Cardiac septum (tissue), 1 donor: ENCODE results near the gene MX1. TPM values are rescaled to one million over a fixed set of nuclear protein-coding genes. Genes with fewer than 3 reads are reported as not detected.

Experiments used
- DNase-seq: peaks from one replicate; pipeline ENCODE4 v3.0.0-alpha.2; 2020; ENCODE audit warnings: low spot score
- intact Hi-C: fragments of 100-400 bp; cut with DNase I; formaldehyde crosslinking; loops from one replicate; pipeline ENCODE4 v1.14.0; 2022
- total RNA-seq: library from RNA; stranded (reverse); fragmentation: NEBNext Ultra II Directional; extraction: Animal tissue kit (Norgen Biotek cat#: 25700); gene quantifications from one replicate; pipeline ENCODE4 v1.2.1, GENCODE V29; 2021
- donor health status: DM: no; HTN: no; CAD: no.

The MX1 gene
- total RNA-seq, 1 donor from 2014 or later: 11.0 TPM

GRCh38 chr21:41480086-41480690 lies 54.1 kb downstream of the MX1 start:
- no peak for DNase-seq
- intact Hi-C loops: no loop called here

- intact Hi-C loops: no loop called here
- no peak for DNase-seq
Measured at GRCh38 chr21:41481191-41481590, 55.2 kb downstream of the MX1 start.

GRCh38 chr21:41482301-41482700 lies 56.3 kb downstream of the MX1 start:
- DNase-seq: no peak
- intact Hi-C loops: no loop called here

- DNase-seq: no peak
- intact Hi-C loops: no loop called here
Measured at GRCh38 chr21:41482980-41483379, 56.9 kb downstream of the MX1 start.

- intact Hi-C loops: no loop called here
Measured at GRCh38 chr21:41483415-41483814, 57.4 kb downstream of the MX1 start.

DNA sequence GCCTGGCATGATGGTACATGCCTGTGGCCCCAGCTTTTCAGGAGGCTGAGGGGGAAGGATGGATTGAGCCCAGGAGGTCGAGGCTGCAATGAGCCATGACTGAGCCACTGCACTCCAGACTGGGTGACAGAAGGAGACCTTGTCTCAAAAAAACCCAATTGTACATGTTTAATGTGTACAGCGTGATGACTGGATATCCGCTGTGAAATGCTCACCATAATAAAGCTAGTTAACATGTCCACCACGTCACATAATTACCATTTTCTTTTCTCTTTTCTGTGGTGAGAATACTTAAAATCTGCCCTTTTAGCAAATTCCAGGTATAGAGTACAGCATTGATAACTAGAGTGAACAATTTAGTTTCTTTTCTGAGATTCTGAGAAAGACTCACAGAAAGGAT lies 57.9 kb downstream of the MX1 start:
- intact Hi-C loops: no loop called here
- no peak for DNase-seq

More at GRCh38 chr21:41483415-41483814, 57.4 kb downstream of the MX1 start:
- no peak for DNase-seq

DNA sequence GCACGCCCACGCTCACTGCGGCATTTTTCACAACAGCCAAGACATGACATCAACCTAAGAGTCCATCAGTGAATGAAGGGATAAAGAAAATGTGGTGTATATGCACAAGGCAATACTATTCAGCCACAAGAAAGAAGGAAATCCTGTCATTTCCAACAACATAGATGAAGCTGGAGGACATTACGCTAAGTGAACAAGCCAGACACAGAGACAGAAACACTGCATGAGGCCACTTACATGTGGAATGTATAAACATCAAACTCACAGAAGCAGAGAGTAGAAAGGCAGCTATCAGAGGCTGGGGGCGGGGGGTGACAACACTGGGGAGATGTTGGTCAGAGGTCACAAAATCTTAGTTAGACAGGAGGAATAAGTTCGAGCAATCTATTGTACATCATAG lies 61.0 kb downstream of the MX1 start:
- DNase-seq: no peak
- intact Hi-C loops: no loop called here

GRCh38 chr21:41488080-41488479 lies 62.0 kb downstream of the MX1 start:
- intact Hi-C loops: no loop called here
- DNase-seq: no peak

GRCh38 chr21:41489329-41489728 lies 63.3 kb downstream of the MX1 start:
- intact Hi-C loops: no loop called here

DNA sequence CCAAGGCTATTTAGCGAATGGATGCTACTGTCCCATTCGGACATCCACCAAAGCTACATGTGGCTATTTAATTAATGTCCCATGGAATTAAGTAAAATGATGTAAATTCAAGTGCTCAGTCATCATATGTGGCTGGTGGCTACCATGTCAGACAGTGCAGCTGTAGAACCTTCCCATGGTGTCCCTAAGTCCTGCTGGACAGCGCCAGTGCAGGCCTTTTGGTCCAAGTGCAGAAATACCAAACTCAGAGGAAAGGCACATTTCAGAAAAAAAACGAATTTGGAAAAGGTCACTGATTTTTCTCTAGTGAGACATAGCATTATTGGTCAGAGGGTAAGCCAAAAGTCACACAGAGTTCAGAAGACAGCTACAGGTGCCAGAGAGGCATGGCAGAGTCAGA lies 64.3 kb downstream of the MX1 start:
- intact Hi-C loops: no loop called here

More at GRCh38 chr21:41489329-41489728, 63.3 kb downstream of the MX1 start:
- no peak for DNase-seq

GRCh38 chr21:41491412-41491811 lies 65.4 kb downstream of the MX1 start:
- no peak for DNase-seq

More for the DNA sequence above, 64.3 kb downstream of the MX1 start:
- no peak for DNase-seq

DNA sequence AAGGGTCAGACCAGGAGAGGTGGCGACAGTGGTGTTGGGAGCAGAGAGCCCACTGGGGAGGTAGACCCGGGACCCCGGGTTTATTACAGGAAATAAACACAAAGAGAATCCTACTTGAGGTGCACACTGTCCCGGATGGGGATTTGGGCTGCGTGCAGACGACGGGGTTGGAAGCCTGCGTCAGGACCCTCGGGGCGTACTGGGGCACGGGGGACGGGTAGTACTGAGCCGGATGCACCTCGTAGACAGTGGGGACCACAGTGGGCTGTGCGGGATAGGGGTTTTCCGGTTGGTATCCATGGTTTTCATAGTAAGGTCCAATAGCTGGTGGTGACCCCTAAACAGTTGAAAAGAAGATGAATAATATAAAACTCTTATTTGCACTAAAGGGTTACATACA lies 68.2 kb downstream of the MX1 start:
- intact Hi-C loops: no loop called here
- no peak for DNase-seq

More at GRCh38 chr21:41491412-41491811, 65.4 kb downstream of the MX1 start:
- intact Hi-C loops: no loop called here

GRCh38 chr21:41497008-41497407 lies 71.0 kb downstream of the MX1 start:
- intact Hi-C loops: no loop called here

GRCh38 chr21:41497788-41498187 lies 71.7 kb downstream of the MX1 start:
- DNase-seq: no peak
- intact Hi-C loops: no loop called here

More at GRCh38 chr21:41497008-41497407, 71.0 kb downstream of the MX1 start:
- no peak for DNase-seq

DNA sequence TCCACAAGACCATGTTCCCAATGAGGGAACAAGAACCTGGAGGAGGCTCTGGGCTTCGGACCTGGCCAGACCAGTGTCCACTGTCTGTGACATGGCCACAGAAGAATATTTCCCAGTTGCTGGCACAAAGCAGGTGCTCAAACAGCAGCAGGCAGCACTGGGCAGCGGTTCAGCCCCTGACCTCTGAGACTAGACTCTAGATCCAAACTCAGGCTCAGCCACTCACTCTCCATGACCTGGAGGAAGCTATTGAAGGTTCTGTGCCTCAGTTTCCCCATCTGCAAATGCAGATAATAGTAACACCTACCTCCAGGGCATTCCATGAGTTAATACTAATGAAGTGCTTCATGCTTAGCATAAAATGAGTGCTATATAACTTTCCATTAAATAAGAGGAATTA lies 73.9 kb downstream of the MX1 start:
- intact Hi-C loops: no loop called here
- no peak for DNase-seq

DNA sequence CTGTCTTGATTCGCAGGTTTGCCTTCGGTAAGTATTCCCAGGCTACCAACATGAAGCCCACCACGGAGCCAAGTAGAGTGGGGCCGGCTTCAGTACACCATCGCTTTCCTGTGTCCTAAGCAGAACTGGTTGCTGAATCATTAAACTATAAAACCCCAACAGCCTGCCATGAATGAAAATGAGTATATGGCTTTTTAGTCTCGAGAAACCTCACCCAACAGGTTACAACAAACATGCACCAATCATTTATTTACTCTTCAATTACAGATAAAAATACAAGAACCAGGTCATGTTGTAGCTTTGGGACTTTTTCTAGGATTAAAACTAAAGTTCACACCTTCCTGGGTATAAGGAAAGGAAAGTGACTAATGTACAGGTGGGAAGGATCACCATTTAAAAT lies 74.3 kb downstream of the MX1 start:
- DNase-seq: no peak
- intact Hi-C loops: no loop called here

GRCh38 chr21:41500931-41501381 lies 74.9 kb downstream of the MX1 start:
- no peak for DNase-seq
- intact Hi-C loops: no loop called here

DNA sequence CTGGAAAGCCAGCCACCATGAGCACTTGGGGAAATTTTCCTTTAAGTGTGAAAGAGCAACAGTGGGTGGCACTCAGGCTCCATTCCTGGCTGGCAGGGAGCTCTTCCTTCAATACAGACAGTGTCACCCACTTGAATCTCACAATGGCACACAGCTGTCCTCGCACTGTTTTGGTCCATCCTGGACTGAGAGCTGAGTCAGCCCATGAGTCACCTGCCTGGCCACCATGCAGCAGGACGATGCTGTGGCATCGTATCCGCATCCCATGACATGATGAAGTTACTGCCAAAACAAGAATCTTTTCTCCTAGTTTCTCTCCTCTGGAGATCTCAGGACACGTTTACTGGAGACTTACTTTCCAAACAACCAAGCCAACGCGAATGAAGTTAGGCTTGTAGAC lies 75.9 kb downstream of the MX1 start:
- no peak for DNase-seq
- intact Hi-C loops: no loop called here

- no peak for DNase-seq
- intact Hi-C loops: no loop called here
Measured at GRCh38 chr21:41503331-41503730, 77.3 kb downstream of the MX1 start.

DNA sequence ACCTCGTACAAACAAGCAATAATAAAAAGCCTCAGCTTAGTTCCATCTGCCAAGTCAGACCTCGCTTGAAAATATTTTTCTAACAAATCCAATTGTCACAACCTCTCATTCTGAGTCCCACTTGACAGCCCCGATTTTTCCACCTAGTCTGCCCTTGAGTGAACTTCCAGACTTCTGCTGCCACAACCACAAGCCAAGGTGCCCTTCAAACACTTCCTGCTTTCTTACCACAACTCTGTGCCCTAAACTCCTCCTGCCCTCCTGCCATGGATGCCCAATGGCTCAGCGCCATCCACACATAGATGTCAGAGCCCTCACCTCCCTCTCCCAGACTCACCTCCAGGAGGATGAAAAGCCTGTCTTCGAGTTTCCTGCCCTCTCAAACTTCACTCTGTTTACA lies 78.0 kb downstream of the MX1 start:
- intact Hi-C loops: no loop called here
- no peak for DNase-seq

GRCh38 chr21:41506005-41506594 lies 80.1 kb downstream of the MX1 start:
- DNase-seq: no peak
- intact Hi-C loops: no loop called here
